CD4-positive, CD25-positive, alpha-beta regulatory T cell (primary cell): ENCODE data around the gene WIPF1. TPM values are rescaled to one million over a fixed set of nuclear protein-coding genes. Genes with fewer than 3 reads are reported as not detected.
A peak's percentile ranks its signal among the peaks of the same experiment; 100 is the strongest.

Source experiments
- ATAC-seq, 2 donors: fragments of 150-1000 bp; cut with Tn5 transposase; one replicate each; pipeline ENCODE4 v1.10.0; 2021; ENCODE audit warnings: low read depth in 2 of 2, moderate number of reproducible peaks in 2 of 2, moderate library complexity in 1 of 2
- DNase-seq, 3 donors: peaks; one replicate each; pipeline versions ENCODE4 v3.0.0 to v3.0.0-alpha.2; 2012 to 2022; ENCODE audit warnings: mixed read lengths in 1 of 3
- H3K27ac ChIP-seq: one replicate; pipeline ENCODE4 v1.7.0; 2013; ENCODE audit warnings: mild to moderate bottlenecking, low read length; ENCODE audit not compliant: insufficient read depth, poor library complexity, severe bottlenecking
- H3K27me3 ChIP-seq: one replicate; pipeline ENCODE4 v1.7.0; 2013; ENCODE audit warnings: low read length; ENCODE audit not compliant: control insufficient read depth, insufficient read depth
- H3K36me3 ChIP-seq: one replicate; pipeline ENCODE4 v1.7.0; 2013; ENCODE audit warnings: mild to moderate bottlenecking, low read length, moderate library complexity; ENCODE audit not compliant: control insufficient read depth, insufficient read depth
- H3K4me1 ChIP-seq: 2 replicates; pipeline ENCODE4 v1.7.0; 2013; ENCODE audit warnings: mild to moderate bottlenecking, low read length; ENCODE audit not compliant: insufficient read depth, control insufficient read depth, poor library complexity, severe bottlenecking
- H3K4me3 ChIP-seq: one replicate; pipeline ENCODE4 v1.7.0; 2013; ENCODE audit warnings: low read depth, mild to moderate bottlenecking, low read length, moderate library complexity
- H3K9me3 ChIP-seq, 2 experiments: 1 replicate in 1 of 2; 2 replicates in 1 of 2; pipeline ENCODE4 v1.7.0; 2013; ENCODE audit warnings: low read length in 2 of 2, mild to moderate bottlenecking in 1 of 2, moderate library complexity in 1 of 2; ENCODE audit not compliant: control insufficient read depth in 2 of 2
- H3K27ac Mint-ChIP-seq, 3 donors: one replicate each; pipeline ENCODE4 v1.8.0; 2020 to 2022; ENCODE audit warnings: mild to moderate bottlenecking in 3 of 3, mixed read lengths in 3 of 3, moderate library complexity in 2 of 3
- H3K27me3 Mint-ChIP-seq: one replicate; pipeline ENCODE4 v1.8.0; 2022; ENCODE audit warnings: mild to moderate bottlenecking, mixed read lengths
- H3K36me3 Mint-ChIP-seq: one replicate; pipeline ENCODE4 v1.8.0; 2020; ENCODE audit warnings: mixed read lengths
- H3K4me1 Mint-ChIP-seq, 4 donors: one replicate each; pipeline ENCODE4 v1.8.0; 2020 to 2022; ENCODE audit warnings: mixed read lengths in 4 of 4, mild to moderate bottlenecking in 1 of 4
- H3K4me3 Mint-ChIP-seq, 4 donors: one replicate each; pipeline ENCODE4 v1.8.0; 2020 to 2022; ENCODE audit warnings: mild to moderate bottlenecking in 4 of 4, mixed read lengths in 4 of 4, moderate library complexity in 3 of 4
- H3K9me3 Mint-ChIP-seq, 7 donors: one replicate each; pipeline ENCODE4 v1.8.0; 2020 to 2022; ENCODE audit warnings: mixed read lengths in 7 of 7, mild to moderate bottlenecking in 3 of 7, moderate library complexity in 2 of 7
- polyA plus RNA-seq, 4 donors: library from polyadenylated mRNA; unstranded; fragments of 300-500 nt; fragmentation: Illumina TruSeq; gene quantifications; one replicate each; pipeline ENCODE4 v1.2.3, GENCODE V29; 2021
- total RNA-seq: library from RNA; stranded (reverse); gene quantifications from one replicate; pipeline ENCODE4 v1.2.3, GENCODE V29; 2022

Gene WIPF1
- total and polyA plus RNA-seq, 5 donors from 2014 or later, result 95.5 to 473 (median 110) TPM

DNA sequence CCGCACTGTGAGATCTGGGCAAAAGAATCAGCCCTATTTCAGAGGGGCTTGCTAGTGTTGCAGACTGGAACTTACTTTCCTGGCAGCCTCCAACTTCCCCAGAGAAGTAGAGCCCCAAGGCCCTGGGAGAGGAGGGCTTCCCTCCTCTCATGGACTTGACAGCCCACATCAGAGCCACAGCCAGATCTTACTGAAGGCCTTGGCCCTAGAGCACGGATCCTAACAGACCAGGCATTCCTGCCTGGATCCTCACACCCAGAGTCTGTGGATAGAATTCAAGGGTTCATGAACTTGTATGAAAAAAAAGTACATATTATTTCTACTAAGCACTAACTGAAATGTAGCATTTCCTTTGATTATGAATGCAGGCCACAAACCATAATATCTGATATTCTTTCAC lies 8.3 kb downstream of the WIPF1 start:
- H3K27ac ChIP-seq, result peak overlapping the region; percentile 96
- ATAC-seq (no peak), DNase-seq (no peak)
- Mint-ChIP-seq H3K9me3 (no peaks in the 10 kb centered on the region), H3K27me3 (no peaks in the 10 kb centered on the region), H3K4me1 (peaks cover 22 to 90% (median 64%) of the 10 kb centered on the region in 4 donors), H3K36me3 (peaks cover 52% of the 10 kb centered on the region), H3K27ac (peak overlapping the region; percentile 74 to 94 (median 92)), H3K4me3 (peak overlapping the region; percentile 79 to 88 (median 86))
- peak overlapping the region; percentile 98 for H3K4me3 ChIP-seq
- peaks cover 90% of the 10 kb centered on the region for H3K4me1 ChIP-seq
- H3K9me3 ChIP-seq, result no peaks in the 10 kb centered on the region
- no peaks in the 10 kb centered on the region for H3K27me3 ChIP-seq
- peaks cover 60% of the 10 kb centered on the region for H3K36me3 ChIP-seq

GRCh38 chr2:174588463-174588862 lies 9.1 kb downstream of the WIPF1 start:
- Histone ChIP-seq H3K27ac (peak overlapping the region; percentile 96), H3K27me3 (no peaks in the 10 kb centered on the region), H3K9me3 (no peaks in the 10 kb centered on the region), H3K36me3 (peaks cover 69% of the 10 kb centered on the region), H3K4me3 (peak overlapping the region; percentile 98), H3K4me1 (peaks cover 88% of the 10 kb centered on the region)
- Mint-ChIP-seq H3K4me3 (peak overlapping the region; percentile 79 to 88 (median 86)), H3K27ac (peak overlapping the region; percentile 74 to 94 (median 92)), H3K27me3 (no peaks in the 10 kb centered on the region), H3K36me3 (peaks cover 52% of the 10 kb centered on the region), H3K4me1 (peaks cover 20 to 92% (median 71%) of the 10 kb centered on the region in 4 donors), H3K9me3 (no peaks in the 10 kb centered on the region)
- no peak for DNase-seq
- no peak for ATAC-seq

- no peaks in the 10 kb centered on the region for H3K27me3 ChIP-seq
- peak overlapping the region; percentile 96 for H3K27ac ChIP-seq
- H3K27ac Mint-ChIP-seq, result peak overlapping the region; percentile 91 to 94 (median 92)
- no peaks in the 10 kb centered on the region for H3K27me3 Mint-ChIP-seq
- DNase-seq (no peak), ATAC-seq (no peak)
- peak overlapping the region; percentile 45 to 88 (median 82) for H3K4me3 Mint-ChIP-seq
- peaks cover 24 to 93% (median 75%) of the 10 kb centered on the region in 4 donors for H3K4me1 Mint-ChIP-seq
- no peaks in the 10 kb centered on the region for H3K9me3 ChIP-seq
- H3K4me1 ChIP-seq, result peaks cover 88% of the 10 kb centered on the region
- H3K9me3 Mint-ChIP-seq, result no peaks in the 10 kb centered on the region
- peaks cover 60% of the 10 kb centered on the region for H3K36me3 Mint-ChIP-seq
- peaks cover 77% of the 10 kb centered on the region for H3K36me3 ChIP-seq
- H3K4me3 ChIP-seq, result peak overlapping the region; percentile 98
These were observed 10.0 kb downstream of the WIPF1 start for GRCh38 chr2:174587579-174587978.

GRCh38 chr2:174586418-174587295 lies 10.9 kb downstream of the WIPF1 start:
- peaks cover 88% of the 10 kb centered on the region for H3K4me1 ChIP-seq
- no peaks in the 10 kb centered on the region for H3K27me3 Mint-ChIP-seq
- no peak for DNase-seq
- H3K27ac Mint-ChIP-seq, result peak overlapping the region; percentile 92 to 98 (median 94)
- no peaks in the 10 kb centered on the region for H3K27me3 ChIP-seq
- peaks cover 81% of the 10 kb centered on the region for H3K36me3 ChIP-seq
- H3K27ac ChIP-seq, result peak overlapping the region; percentile 96
- H3K9me3 Mint-ChIP-seq, result no peaks in the 10 kb centered on the region
- H3K9me3 ChIP-seq, result no peaks in the 10 kb centered on the region
- peaks cover 62% of the 10 kb centered on the region for H3K36me3 Mint-ChIP-seq
- no peak for ATAC-seq
- peak overlapping the region; percentile 98 for H3K4me3 ChIP-seq
- peaks cover 33 to 95% (median 80%) of the 10 kb centered on the region in 4 donors for H3K4me1 Mint-ChIP-seq
- peak overlapping the region in 3 of 4 donors; percentile 79 to 88 (median 85) for H3K4me3 Mint-ChIP-seq

DNA sequence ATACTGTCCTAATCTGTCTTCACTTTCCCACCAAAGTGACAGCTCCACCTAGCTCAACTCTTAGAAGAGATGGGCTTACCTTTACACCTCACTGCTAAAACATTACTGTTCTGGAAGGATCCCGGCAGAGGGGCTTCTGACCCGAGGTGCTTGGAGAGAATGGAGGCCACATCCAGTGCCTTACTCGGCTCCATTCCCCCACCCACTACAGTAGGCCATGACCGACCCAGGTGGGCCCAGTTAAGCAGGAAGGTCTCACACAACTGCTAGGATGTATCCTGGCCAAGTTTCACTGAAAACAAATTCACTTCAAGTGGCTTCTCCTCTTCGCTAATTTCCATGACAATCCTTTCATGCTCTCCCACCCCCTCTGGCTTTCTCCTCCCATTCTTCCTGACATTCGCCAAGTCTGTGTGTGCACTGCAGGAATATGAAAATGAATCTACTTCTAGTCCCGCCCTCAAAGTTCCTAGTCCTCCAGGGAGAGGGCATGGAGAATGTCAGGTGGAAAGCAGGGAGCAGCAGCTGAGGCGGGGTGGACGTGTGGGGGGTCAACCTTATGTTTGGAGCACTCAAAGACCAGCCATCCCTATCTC lies 11.8 kb downstream of the WIPF1 start:
- Histone ChIP-seq H3K4me1 (peaks cover 86% of the 10 kb centered on the region), H3K36me3 (peaks cover 82% of the 10 kb centered on the region), H3K4me3 (peak overlapping the region; percentile 32), H3K9me3 (no peaks in the 10 kb centered on the region), H3K27ac (peak overlapping the region; percentile 42), H3K27me3 (no peaks in the 10 kb centered on the region)
- peak overlapping the region in 3 of 4 donors; percentile 2 to 87 (median 27) for H3K4me3 Mint-ChIP-seq
- ATAC-seq, result no peak
- no peak for DNase-seq
- H3K9me3 Mint-ChIP-seq, result no peaks in the 10 kb centered on the region
- H3K36me3 Mint-ChIP-seq, result peaks cover 59% of the 10 kb centered on the region
- peak overlapping the region; percentile 75 to 97 (median 94) for H3K27ac Mint-ChIP-seq
- H3K27me3 Mint-ChIP-seq, result no peaks in the 10 kb centered on the region
- peaks cover 42 to 95% (median 78%) of the 10 kb centered on the region in 4 donors for H3K4me1 Mint-ChIP-seq

DNA sequence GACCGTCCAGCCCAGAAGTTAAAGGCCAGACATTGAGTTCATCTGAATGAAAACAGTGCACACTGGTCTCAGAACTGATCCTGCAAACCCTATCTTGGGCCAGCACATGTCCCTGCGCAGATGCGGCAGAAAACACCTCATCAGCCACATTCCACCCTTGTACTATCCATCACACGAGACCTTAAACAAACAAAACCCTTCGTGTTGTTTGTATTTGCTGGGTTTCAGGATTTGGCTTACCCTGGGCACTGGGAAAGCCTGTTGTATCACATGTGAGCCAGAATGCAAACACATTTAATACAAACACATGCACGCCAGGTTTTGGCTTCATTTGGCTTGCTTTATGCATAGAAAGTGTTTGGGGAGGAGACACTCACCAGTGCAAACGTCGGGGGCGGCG lies 12.5 kb downstream of the WIPF1 start:
- Histone ChIP-seq H3K36me3 (peaks cover 82% of the 10 kb centered on the region), H3K27me3 (no peaks in the 10 kb centered on the region), H3K4me1 (peaks cover 80% of the 10 kb centered on the region), H3K27ac (no peak overlapping the region), H3K9me3 (no peaks in the 10 kb centered on the region), H3K4me3 (peak overlapping the region; percentile 7)
- H3K4me1 Mint-ChIP-seq, result peaks cover 48 to 95% (median 82%) of the 10 kb centered on the region in 4 donors
- H3K27ac Mint-ChIP-seq, result peak overlapping the region; percentile 3 to 94 (median 76)
- DNase-seq (no peak), ATAC-seq (no peak)
- no peaks in the 10 kb centered on the region for H3K27me3 Mint-ChIP-seq
- no peaks in the 10 kb centered on the region for H3K9me3 Mint-ChIP-seq
- peaks cover 57% of the 10 kb centered on the region for H3K36me3 Mint-ChIP-seq
- H3K4me3 Mint-ChIP-seq, result peak overlapping the region in 3 of 4 donors; percentile 41 to 87 (median 41)

DNA sequence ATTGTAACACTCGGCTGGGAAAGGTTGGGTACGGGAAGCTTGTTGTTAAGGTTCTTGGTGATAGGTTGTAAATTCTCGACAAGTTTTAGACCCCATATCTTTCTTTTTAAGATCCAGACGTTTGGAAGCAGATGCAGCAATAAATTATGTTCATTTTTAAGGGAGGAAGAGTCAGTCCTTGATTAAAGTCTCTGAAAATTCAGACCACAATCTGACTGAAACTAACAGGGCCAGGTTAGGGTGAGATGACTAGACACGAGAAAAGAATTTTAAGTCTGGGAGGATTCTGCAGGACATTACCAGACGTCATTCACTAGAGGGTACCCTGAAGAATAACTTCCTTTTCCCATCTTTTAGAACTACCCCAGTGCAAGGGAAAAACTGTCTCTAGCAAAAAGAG lies 16.1 kb downstream of the WIPF1 start:
- Mint-ChIP-seq H3K4me3 (peak overlapping the region in 2 of 4 donors; percentile 39 to 53), H3K4me1 (peaks cover 53 to 92% (median 66%) of the 10 kb centered on the region in 4 donors), H3K9me3 (no peaks in the 10 kb centered on the region), H3K27me3 (no peaks in the 10 kb centered on the region), H3K36me3 (peaks cover 37% of the 10 kb centered on the region), H3K27ac (peak overlapping the region; percentile 86 to 94 (median 93))
- H3K4me3 ChIP-seq, result peak overlapping the region; percentile 8
- H3K4me1 ChIP-seq, result peaks cover 57% of the 10 kb centered on the region
- no peaks in the 10 kb centered on the region for H3K27me3 ChIP-seq
- peak overlapping the region; percentile 55 for H3K27ac ChIP-seq
- ATAC-seq (no peak), DNase-seq (no peak)
- H3K9me3 ChIP-seq, result no peaks in the 10 kb centered on the region
- H3K36me3 ChIP-seq, result peaks cover 96% of the 10 kb centered on the region
